Endothelial cell (in vitro differentiated cells): ENCODE results near the gene STON1. TPM values are rescaled to one million over a fixed set of nuclear protein-coding genes. Genes with fewer than 3 reads are reported as not detected.
A peak's percentile ranks its signal among the peaks of the same experiment; 100 is the strongest.
"Not testable (repeated sequence)": the region's sequence is repeated elsewhere in the genome, so short reads cannot be mapped to it uniquely, and the experiment has no call there.

Source experiments
- DNase-seq: peaks from one replicate; pipeline ENCODE4 v3.0.0; 2021; ENCODE audit warnings: low spot score
- H3K27ac Mint-ChIP-seq: one replicate; pipeline ENCODE4 v1.8.0; 2021; ENCODE audit warnings: mixed read lengths, inconsistent platforms; ENCODE audit not compliant: unreplicated experiment
- H3K27me3 Mint-ChIP-seq: one replicate; pipeline ENCODE4 v1.8.0; 2021; ENCODE audit warnings: mild to moderate bottlenecking, moderate library complexity, mixed read lengths, inconsistent platforms; ENCODE audit not compliant: unreplicated experiment
- H3K36me3 Mint-ChIP-seq: one replicate; pipeline ENCODE4 v1.8.0; 2021; ENCODE audit warnings: mild to moderate bottlenecking, low read depth, mixed read lengths, inconsistent platforms; ENCODE audit not compliant: unreplicated experiment
- H3K4me1 Mint-ChIP-seq: one replicate; pipeline ENCODE4 v1.8.0; 2021; ENCODE audit warnings: mild to moderate bottlenecking, mixed read lengths, inconsistent platforms; ENCODE audit not compliant: unreplicated experiment
- H3K4me3 Mint-ChIP-seq: one replicate; pipeline ENCODE4 v1.8.0; 2021; ENCODE audit warnings: mild to moderate bottlenecking, mixed read lengths, inconsistent platforms; ENCODE audit not compliant: unreplicated experiment
- H3K9me3 Mint-ChIP-seq: one replicate; pipeline ENCODE4 v1.8.0; 2021; ENCODE audit warnings: mixed read lengths, inconsistent platforms; ENCODE audit not compliant: unreplicated experiment
- total RNA-seq: library from RNA; stranded (reverse); fragmentation: NEBNext Ultra II Directional; extraction: Animal tissue kit (Norgen Biotek cat#: 25700); gene quantifications from one replicate; pipeline ENCODE4 v1.2.1, GENCODE V29; 2021; ENCODE audit not compliant: unreplicated experiment
- TF ChIP-seq, protein P1 (sequence below): fragments of 200-600 bp; sonication (generic); IDR thresholded peaks from one replicate; pipeline ENCODE4 v1.5.0; 2021; ENCODE audit warnings: antibody characterized with exemption; ENCODE audit not compliant: unreplicated experiment

STON1 gene
- total RNA-seq, 1 donor from 2014 or later: 3.1 TPM

DNA sequence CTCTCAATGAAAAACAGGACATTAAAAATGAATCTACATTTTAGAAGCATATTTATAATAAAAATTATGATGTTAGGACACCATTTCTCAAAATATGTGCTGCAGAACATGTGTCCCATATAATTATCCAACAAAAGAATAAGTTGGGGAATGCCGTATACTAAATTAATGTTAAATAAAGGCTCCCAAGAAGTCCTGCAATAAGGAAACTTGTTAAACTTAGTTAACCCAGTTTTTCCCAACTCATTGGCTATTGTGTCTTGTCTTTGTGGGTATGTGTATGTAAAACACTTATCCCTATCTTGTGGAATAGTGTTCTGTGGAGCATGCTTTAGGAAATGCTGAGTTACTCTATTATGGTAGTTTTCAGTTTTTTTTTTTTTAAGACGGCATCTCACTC is 62.1 kb downstream of the STON1 start:
- no peaks in the 10 kb centered on the region for H3K4me1 Mint-ChIP-seq
- H3K27me3 Mint-ChIP-seq: no peaks in the 10 kb centered on the region
- H3K4me3 Mint-ChIP-seq: no peak overlapping the region
- H3K27ac Mint-ChIP-seq: no peak overlapping the region
- H3K9me3 Mint-ChIP-seq: no peaks in the 10 kb centered on the region
- no peaks in the 10 kb centered on the region for H3K36me3 Mint-ChIP-seq
- DNase-seq: no peak
- TF ChIP-seq, protein P1, sequence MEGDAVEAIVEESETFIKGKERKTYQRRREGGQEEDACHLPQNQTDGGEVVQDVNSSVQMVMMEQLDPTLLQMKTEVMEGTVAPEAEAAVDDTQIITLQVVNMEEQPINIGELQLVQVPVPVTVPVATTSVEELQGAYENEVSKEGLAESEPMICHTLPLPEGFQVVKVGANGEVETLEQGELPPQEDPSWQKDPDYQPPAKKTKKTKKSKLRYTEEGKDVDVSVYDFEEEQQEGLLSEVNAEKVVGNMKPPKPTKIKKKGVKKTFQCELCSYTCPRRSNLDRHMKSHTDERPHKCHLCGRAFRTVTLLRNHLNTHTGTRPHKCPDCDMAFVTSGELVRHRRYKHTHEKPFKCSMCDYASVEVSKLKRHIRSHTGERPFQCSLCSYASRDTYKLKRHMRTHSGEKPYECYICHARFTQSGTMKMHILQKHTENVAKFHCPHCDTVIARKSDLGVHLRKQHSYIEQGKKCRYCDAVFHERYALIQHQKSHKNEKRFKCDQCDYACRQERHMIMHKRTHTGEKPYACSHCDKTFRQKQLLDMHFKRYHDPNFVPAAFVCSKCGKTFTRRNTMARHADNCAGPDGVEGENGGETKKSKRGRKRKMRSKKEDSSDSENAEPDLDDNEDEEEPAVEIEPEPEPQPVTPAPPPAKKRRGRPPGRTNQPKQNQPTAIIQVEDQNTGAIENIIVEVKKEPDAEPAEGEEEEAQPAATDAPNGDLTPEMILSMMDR: no peak

DNA sequence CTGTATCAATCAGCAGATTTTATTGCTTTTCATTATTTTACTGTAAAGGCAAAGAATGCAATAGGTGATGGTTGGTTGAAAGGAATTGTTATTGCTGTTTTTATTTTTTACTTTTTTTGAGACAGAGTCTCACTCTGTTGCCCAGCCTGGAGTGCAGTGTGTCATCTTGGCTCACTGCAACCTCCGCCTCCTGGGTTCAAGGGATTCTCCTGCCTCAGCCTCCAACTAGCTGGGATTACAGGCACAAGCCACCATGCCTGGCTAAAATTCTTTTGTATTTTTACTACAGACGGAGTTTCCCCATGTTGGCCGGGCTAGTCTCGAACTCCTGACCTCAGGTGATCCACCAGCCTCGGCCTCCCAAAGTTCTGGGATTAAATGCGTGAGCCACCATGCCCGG is 66.8 kb downstream of the STON1 start:
- not testable (repeated sequence) for H3K27me3 Mint-ChIP-seq, H3K36me3 Mint-ChIP-seq, H3K9me3 Mint-ChIP-seq, H3K4me3 Mint-ChIP-seq, DNase-seq, H3K27ac Mint-ChIP-seq, H3K4me1 Mint-ChIP-seq

DNA sequence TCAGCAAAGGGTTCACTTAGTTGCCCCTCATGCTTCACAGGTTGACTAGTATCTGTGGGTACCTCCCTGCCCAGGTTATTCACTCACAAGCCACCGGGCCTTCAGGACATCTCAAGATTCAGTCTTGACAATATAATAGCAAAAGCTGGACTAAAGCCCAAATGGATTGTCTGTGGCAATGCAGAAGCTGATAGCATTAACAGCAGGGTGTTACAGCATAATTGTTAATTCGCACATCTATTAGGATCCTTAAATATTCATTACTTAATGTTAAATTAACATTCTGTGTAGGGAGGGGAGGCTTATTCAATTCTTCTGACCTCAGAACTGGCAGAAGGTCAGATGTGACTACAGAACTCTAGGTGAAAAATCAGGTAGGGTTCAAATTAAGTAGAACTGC is 67.5 kb downstream of the STON1 start:
- TF ChIP-seq, protein P1: no peak

DNA sequence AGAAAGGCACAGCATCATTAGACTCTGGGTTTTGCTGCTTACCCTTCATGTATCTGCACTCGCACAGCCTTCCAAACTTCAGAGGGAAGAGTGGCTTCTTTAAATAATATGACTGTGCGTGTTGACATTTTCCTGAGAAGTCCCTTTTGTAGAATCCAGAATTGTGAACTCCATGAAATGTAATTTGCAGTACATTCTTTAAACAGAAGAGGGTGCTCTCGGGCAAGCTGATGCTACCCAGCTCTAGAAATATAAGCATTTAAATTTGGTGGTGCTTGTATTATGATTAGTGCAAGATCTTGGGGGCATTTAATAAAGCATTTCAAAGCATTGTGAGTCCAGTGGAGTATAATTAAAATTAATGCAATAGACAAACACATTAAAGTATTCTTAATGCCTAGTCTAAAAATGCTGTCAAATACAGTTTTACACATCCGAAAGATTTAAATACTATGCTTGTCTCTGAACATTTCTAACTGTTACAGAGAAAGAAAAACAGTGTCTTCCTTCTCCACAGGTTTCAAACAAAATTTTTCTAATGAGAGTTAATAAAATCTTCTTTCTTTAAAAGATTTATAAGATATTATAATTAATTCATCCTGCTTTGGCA is 70.4 kb downstream of the STON1 start:
- no peaks in the 10 kb centered on the region for H3K27me3 Mint-ChIP-seq
- H3K27ac Mint-ChIP-seq: no peak overlapping the region
- no peaks in the 10 kb centered on the region for H3K4me1 Mint-ChIP-seq
- H3K9me3 Mint-ChIP-seq: no peaks in the 10 kb centered on the region
- no peak overlapping the region for H3K4me3 Mint-ChIP-seq
- H3K36me3 Mint-ChIP-seq: no peaks in the 10 kb centered on the region
- TF ChIP-seq, protein P1: peak; percentile 87
- DNase-seq: peak; percentile 36

More for the DNA sequence above, 67.5 kb downstream of the STON1 start:
- DNase-seq: no peak
- no peaks in the 10 kb centered on the region for H3K4me1 Mint-ChIP-seq
- H3K9me3 Mint-ChIP-seq: no peaks in the 10 kb centered on the region
- no peak overlapping the region for H3K4me3 Mint-ChIP-seq
- H3K27ac Mint-ChIP-seq: no peak overlapping the region
- no peaks in the 10 kb centered on the region for H3K27me3 Mint-ChIP-seq
- no peaks in the 10 kb centered on the region for H3K36me3 Mint-ChIP-seq

DNA sequence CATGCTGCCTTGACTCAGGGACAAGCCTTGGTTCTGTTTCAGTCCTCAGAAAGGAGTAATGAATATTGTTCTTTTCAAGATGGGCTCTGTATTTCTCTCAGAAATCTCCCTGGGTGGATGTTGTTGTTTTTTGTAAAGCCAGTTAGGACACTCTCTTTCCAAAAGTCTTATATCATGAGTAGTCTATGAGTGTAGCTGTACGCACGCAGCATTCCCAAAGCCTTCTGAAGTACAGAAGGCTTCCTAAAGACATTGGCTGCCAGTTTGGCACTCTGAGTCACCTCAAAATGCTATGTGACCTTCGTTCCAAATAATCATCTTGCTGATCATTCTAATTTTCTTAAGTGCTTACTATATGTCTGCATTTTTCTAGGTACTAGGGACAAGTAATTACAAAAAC is 71.0 kb downstream of the STON1 start:
- Mint-ChIP-seq H3K27ac (no peak overlapping the region), H3K27me3 (no peaks in the 10 kb centered on the region), H3K4me3 (no peak overlapping the region), H3K9me3 (no peaks in the 10 kb centered on the region), H3K36me3 (no peaks in the 10 kb centered on the region), H3K4me1 (no peaks in the 10 kb centered on the region)
- TF ChIP-seq, protein P1: no peak
- no peak for DNase-seq
